ENCODE results near the gene BTBD6. TPM values are rescaled to one million over a fixed set of nuclear protein-coding genes. Genes with fewer than 3 reads are reported as not detected.

BTBD6 gene
- total RNA-seq (10 to 100 TPM; 34.9 to 36.2 TPM), total RNA-seq (50.6 to 96.6 reads per million in 2 donors)

DNA sequence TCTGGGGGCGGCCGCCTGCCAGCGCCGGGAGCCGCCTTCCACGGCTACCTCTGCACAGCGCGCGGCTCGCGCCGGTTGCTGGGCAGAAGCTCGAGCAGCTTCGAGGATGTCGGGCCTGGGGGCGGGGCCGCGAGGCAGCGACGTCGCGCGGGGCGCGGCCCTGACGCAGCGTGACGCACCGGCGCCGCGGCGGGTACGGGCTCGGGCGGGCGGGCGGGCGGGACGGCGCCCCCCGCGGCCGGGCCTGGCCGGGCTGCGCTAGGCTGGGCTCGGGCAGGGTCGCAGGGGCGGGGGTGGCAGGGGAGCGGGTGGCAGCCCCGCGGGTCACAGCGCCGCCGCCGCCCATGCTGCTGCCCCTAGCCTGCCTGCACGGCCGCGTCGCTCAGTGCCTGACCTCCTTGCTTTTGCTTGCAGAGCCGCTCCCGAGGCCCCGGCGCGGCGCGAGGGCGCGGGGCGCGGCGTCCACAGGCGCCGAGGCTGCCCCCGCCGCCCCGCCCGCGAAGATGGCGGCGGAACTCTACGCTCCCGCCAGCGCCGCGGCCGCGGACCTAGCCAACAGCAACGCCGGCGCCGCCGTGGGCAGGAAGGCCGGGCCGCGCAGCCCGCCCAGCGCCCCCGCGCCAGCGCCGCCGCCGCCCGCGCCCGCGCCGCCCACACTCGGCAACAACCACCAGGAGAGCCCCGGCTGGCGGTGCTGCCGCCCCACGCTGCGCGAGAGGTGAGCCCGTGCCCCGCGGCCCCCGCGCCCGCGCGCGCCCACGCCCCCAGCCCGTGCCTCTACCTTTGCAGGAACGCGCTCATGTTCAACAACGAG, at the start of gene BTBD6:
Gene BTBD6 (plus strand): TSS at position 166 of the 814 bp plus-strand sequence. CDS start 179 bp downstream, at position 345.
- H3K27ac Mint-ChIP-seq, result peak within 1 kb of the TSS; percentile 59
- no peaks in the 10 kb centered on the region for H3K36me3 Mint-ChIP-seq (ENCODE audit: low read depth)
- ATAC-seq, result peak; percentile 90
- H3K9me3 ChIP-seq (ENCODE audit: control insufficient read depth, low read length, poor library complexity, severe bottlenecking), result no peaks in the 10 kb centered on the region
- peak; percentile 84 to 87 (median 85) for DNase-seq
- no peaks in the 10 kb centered on the region for H3K27me3 Mint-ChIP-seq
- peak within 1 kb of the TSS; percentile 85 for H3K4me3 Mint-ChIP-seq
- H3K4me1 Mint-ChIP-seq, result peaks cover 23% of the 10 kb centered on the region

DNA sequence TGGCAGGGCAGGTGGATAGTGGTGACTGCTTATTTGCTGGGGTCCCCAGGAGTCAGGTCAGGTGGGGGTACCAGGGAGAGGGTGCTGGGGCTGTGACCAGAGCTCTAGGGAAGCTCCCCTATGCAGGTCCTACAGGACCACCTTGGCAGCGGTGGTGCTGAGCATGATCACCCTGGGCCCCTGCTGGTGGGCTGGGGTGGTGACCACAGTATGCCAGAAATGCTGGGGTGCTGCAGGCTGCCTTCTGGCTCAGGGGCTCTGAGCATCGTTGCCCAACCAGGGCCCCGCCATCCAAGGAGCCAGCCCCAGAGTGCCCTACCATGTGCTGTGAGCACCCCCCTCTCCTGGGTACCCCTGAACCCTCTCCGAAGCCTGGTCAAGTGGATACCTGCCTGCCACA, 49.7 kb upstream of the BTBD6 start:
- peaks cover 24% of the 10 kb centered on the region for H3K4me1 Mint-ChIP-seq
- H3K27me3 Mint-ChIP-seq, result peaks cover 41% of the 10 kb centered on the region
- DNase-seq, result no peak
- H3K36me3 Mint-ChIP-seq (ENCODE audit: low read depth), result peaks cover 9% of the 10 kb centered on the region
- no peak overlapping the region for H3K4me3 Mint-ChIP-seq
- no peak overlapping the region for H3K27ac Mint-ChIP-seq
- no peaks in the 10 kb centered on the region for H3K9me3 ChIP-seq (ENCODE audit: control insufficient read depth, low read length, poor library complexity, severe bottlenecking)
- ATAC-seq, result no peak

DNA sequence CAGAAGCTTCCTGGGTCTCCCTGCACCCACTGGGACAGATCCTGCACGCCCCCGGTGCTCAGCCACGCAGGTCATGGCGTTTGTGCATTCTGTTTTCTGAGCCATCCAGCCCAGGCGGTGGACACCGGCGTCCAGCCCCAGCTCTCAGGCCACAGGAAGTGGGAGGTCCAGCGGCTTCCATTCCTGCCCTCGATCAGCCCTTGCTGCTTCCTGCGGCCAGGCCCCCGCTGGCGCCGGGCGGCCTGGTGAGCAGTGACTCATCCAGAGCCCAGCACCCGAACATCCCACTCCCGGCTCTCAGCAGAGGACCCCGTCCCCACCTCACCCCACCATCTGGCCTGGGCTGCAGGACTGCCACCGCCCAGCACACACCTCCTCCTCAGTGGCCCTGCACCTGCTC, 49.2 kb upstream of the BTBD6 start:
- Mint-ChIP-seq H3K36me3 (ENCODE audit: low read depth) (peaks cover 9% of the 10 kb centered on the region), H3K27ac (no peak overlapping the region), H3K27me3 (peaks cover 38% of the 10 kb centered on the region), H3K4me1 (peaks cover 19% of the 10 kb centered on the region), H3K4me3 (no peak overlapping the region)
- no peaks in the 10 kb centered on the region for H3K9me3 ChIP-seq (ENCODE audit: control insufficient read depth, low read length, poor library complexity, severe bottlenecking)
- no peak for ATAC-seq
- no peak for DNase-seq

DNA sequence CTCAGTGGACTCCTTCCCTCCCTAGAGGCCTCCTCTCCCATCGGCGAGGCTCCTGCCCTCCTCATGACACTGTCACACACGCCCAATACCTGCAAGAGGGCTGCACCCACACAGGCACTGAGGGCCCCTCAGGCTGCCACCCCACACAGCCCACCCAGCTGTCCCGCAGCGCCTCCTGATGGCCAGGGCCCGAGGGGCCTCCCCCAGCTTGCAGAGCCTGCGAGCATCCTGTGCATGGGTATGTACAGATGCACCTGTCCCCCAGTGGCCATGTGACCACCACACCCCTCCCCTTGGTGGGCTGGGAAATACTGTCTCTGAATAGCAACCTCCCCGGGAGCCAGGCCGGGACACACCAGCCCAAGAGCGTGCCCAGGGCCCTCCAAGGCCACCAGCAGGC, 48.3 kb upstream of the BTBD6 start:
- ATAC-seq (no peak), DNase-seq (no peak)
- peaks cover 6% of the 10 kb centered on the region for H3K36me3 Mint-ChIP-seq (ENCODE audit: low read depth)
- H3K27me3 Mint-ChIP-seq, result peaks cover 30% of the 10 kb centered on the region
- H3K4me1 Mint-ChIP-seq, result peaks cover 14% of the 10 kb centered on the region
- no peaks in the 10 kb centered on the region for H3K9me3 ChIP-seq (ENCODE audit: control insufficient read depth, low read length, poor library complexity, severe bottlenecking)
- no peak overlapping the region for H3K27ac Mint-ChIP-seq
- no peak overlapping the region for H3K4me3 Mint-ChIP-seq

DNA sequence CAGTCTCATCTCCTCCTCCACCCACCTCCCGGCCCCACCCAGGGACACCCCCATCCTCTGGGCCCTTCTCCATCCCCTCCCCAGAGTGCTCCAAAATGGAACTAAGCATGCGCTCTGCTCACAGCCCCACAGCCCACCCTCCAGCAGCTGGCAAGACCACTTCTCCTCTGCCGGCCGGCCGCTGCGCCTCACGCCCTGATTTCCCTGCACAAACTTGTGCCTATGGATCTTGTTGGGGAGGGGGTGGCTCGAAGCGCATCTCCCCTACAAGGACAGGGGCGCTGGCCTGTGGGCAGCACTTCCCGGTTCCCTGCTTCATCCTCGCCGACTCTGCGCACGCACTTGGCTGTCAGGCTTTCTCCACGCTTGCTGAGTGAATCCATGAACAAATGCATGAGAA, 47.7 kb upstream of the BTBD6 start:
- ATAC-seq (no peak), DNase-seq (no peak)
- peaks cover 13% of the 10 kb centered on the region for H3K4me1 Mint-ChIP-seq
- H3K4me3 Mint-ChIP-seq, result no peak overlapping the region
- peaks cover 29% of the 10 kb centered on the region for H3K27me3 Mint-ChIP-seq
- no peak overlapping the region for H3K27ac Mint-ChIP-seq
- no peaks in the 10 kb centered on the region for H3K9me3 ChIP-seq (ENCODE audit: control insufficient read depth, low read length, poor library complexity, severe bottlenecking)
- peaks cover 6% of the 10 kb centered on the region for H3K36me3 Mint-ChIP-seq (ENCODE audit: low read depth)

DNA sequence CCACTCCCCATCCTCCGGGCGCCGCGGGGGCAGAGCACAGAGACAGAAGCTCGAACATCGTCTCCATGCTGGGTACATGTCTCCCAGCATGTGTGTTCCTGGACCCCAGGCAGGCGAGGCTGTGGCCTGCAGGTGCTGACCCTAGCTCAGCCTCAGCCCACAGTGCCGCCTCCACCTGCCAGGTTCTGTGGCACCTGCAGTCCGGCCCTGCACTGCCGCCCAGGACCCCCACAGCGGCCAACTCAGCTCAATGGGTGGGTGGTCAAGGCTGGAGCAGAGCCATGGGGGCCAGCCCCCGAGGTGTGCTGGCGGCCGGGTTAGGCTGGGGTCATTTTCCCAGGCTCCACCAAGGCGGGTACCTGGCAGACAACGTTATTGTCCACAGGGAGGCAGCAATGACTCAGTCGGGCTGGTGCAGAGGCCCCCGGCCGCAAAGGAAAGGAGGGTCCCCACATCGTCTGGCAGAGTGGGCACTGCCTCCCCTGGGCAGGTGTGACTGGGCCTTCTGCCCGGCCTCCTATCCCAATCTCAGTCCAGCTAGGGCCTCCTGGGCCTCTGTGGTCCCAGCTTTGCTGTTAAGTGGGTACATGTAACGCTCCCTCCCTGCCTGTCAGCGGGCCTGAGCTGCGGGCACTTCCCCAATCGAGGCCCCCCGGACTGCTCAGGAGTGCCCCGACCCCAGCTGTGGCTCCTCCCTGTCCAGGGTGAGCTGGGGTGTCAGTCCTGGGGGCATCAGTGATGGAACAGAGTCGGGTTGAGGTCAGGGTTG, 47.0 kb upstream of the BTBD6 start:
- peaks cover 6% of the 10 kb centered on the region for H3K36me3 Mint-ChIP-seq (ENCODE audit: low read depth)
- no peak for ATAC-seq
- H3K9me3 ChIP-seq (ENCODE audit: control insufficient read depth, low read length, poor library complexity, severe bottlenecking), result no peaks in the 10 kb centered on the region
- H3K4me3 Mint-ChIP-seq, result no peak overlapping the region
- H3K4me1 Mint-ChIP-seq, result peaks cover 7% of the 10 kb centered on the region
- no peak overlapping the region for H3K27ac Mint-ChIP-seq
- DNase-seq, result no peak
- peaks cover 26% of the 10 kb centered on the region for H3K27me3 Mint-ChIP-seq

DNA sequence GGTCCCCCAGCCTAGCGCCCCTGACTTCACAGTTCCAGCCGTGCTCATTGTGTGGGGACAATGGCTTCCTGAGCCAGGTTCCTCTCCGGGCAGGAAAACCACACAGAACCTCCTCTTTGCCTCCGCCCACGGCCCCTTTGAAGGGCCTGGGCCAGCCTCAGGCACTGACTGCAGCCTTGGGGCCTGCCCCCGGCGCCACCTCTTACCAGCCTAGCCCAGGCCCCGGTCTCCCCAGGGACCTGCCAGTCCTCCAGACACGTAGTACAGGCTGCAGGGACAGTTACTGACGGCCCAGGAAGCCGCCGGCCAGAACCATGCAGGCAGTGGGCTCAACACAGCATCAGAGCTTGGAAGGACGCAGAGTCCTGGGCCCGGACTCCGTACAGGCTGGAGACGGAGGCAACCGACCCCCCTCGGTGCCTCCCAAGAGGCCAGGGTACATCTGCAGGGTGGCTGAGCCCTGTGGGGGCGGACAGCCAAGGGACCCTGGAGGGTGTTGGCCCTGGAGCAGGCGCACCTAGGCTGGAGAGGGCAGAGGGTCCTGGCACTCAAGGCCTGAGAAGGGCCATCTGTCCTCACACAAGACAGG, 46.3 kb upstream of the BTBD6 start:
- ATAC-seq, result no peak
- Mint-ChIP-seq H3K27me3 (peaks cover 26% of the 10 kb centered on the region), H3K27ac (no peak overlapping the region), H3K36me3 (ENCODE audit: low read depth) (peaks cover 6% of the 10 kb centered on the region), H3K4me3 (peak overlapping the region; percentile 3), H3K4me1 (peaks cover 7% of the 10 kb centered on the region)
- no peaks in the 10 kb centered on the region for H3K9me3 ChIP-seq (ENCODE audit: control insufficient read depth, low read length, poor library complexity, severe bottlenecking)
- DNase-seq, result no peak

DNA sequence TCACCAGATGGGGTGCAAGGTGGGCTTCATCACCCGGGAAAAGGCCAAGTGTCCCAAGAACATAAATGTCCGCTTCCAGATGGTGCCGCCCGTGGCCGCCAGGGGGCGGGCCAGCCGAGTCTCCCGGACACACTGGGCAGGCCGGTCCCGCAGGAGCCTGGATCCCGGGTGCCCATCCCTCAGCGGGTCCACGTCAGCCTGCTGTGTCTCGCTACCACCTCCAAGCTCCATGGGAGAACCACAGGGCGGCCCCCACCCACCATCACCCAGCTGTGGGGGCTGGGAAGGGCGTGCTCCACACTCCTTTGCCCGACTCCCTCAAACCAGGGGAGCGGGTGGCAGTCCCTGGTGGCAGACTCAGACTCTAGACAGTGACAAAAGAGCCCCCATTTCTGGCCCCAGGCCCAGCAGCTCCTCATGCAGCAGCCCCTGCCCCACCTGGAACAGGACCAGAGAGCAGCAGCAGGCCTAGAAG, 45.2 kb upstream of the BTBD6 start:
- Mint-ChIP-seq H3K27ac (no peak overlapping the region), H3K4me3 (no peak overlapping the region), H3K4me1 (peaks cover 7% of the 10 kb centered on the region), H3K36me3 (ENCODE audit: low read depth) (peaks cover 6% of the 10 kb centered on the region), H3K27me3 (peaks cover 23% of the 10 kb centered on the region)
- DNase-seq (peak; percentile 46 to 60 (median 58)), ATAC-seq (peak; percentile 49)
- H3K9me3 ChIP-seq (ENCODE audit: control insufficient read depth, low read length, poor library complexity, severe bottlenecking), result no peaks in the 10 kb centered on the region

DNA sequence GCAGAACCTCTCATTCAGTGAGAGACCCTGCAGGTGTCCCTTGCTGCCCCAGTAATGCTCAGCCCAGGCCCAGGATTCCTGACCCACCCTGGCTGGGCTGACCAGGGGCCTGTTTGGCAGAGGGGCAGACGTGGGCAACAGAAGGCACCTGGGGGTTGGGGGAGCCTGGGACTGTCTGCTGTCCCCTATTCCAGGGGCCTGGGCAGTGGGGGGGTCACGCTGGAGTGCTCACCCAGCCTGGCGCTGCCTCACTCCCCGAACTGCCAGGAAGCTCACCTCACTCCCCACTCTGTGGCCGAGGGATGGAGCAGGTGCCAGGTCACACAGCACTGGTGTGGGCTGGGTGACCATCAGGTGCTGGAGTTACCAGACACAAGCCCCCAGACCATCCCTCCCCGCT, 44.6 kb upstream of the BTBD6 start:
- Mint-ChIP-seq H3K27ac (no peak overlapping the region), H3K27me3 (peaks cover 17% of the 10 kb centered on the region), H3K4me1 (peaks cover 7% of the 10 kb centered on the region), H3K4me3 (no peak overlapping the region), H3K36me3 (ENCODE audit: low read depth) (peaks cover 3% of the 10 kb centered on the region)
- ATAC-seq (no peak), DNase-seq (no peak)
- H3K9me3 ChIP-seq (ENCODE audit: control insufficient read depth, low read length, poor library complexity, severe bottlenecking), result no peaks in the 10 kb centered on the region

DNA sequence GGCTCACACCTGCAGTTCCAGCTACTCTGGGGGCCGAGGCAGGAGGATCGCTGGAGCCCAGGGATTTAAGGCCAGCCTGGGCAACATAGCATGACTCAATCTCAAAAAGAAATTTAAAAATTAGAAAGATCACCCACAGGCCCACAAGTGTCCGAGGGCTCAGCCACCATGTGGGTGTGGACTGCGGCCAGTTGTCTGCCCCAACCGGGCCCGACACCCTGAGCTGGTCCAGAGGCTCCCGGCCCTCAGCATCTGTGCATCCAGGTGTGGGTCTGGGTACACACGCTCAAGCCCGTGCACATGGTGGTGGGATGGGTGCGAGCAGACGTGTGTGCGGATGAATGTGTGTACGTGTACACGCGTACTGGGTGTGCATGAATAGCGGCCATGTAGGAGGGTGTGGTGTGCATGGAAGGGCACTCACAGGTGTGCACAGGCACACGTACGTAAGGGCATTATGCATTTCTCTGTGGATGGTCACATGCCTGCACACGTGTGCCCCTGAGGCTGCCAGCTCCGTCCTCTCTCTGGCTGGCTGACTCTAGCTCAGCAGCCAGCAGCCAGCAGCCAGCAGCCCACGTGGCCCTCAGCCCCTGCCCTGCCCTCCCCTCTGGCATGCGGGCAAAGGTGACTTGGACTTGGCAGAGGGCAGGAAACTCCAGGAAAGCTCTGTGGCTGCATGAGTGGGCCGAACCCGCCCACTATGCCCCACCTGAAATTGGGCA, 44.0 kb upstream of the BTBD6 start:
- peaks cover 7% of the 10 kb centered on the region for H3K4me1 Mint-ChIP-seq
- DNase-seq (no peak), ATAC-seq (peak; percentile 13)
- H3K4me3 Mint-ChIP-seq, result no peak overlapping the region
- peak overlapping the region; percentile 27 for H3K27ac Mint-ChIP-seq
- no peaks in the 10 kb centered on the region for H3K9me3 ChIP-seq (ENCODE audit: control insufficient read depth, low read length, poor library complexity, severe bottlenecking)
- peaks cover 10% of the 10 kb centered on the region for H3K27me3 Mint-ChIP-seq
- peaks cover 3% of the 10 kb centered on the region for H3K36me3 Mint-ChIP-seq (ENCODE audit: low read depth)

DNA sequence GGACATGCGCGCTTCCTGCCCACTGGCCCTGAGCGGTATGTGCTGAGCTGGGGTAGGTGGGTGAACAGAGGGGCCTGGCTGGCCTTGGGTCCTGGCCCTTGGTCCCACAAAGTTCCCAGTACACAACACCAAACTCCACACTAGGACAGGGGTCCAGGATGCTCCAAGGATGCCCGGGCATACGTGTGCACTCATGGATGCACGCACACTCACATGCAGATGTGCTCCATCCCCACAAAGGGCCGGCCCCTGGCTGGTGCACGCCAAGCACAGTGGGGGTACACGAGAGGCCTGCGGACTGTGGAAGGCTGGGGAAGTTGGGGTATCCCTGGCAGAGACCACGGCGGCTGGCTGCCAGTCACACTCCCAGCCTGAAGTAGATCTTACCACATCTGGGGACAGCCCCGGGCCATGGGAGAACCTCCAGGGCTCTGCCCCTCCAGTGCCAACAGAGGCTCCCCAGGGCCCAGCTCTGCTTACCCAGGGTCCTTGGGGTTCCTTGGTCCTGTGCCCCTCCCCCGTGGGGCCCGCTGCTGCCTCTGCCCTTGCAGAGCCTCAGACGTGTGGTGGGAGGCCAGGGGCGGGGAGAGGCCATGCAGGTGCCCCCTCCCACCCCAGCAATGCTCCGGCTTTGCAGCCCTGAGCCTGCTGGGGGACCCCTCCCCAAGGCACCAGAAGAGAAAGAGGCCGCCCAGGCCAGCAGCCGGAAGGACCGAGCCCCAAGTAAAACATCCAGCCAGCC, 43.2 kb upstream of the BTBD6 start:
- Mint-ChIP-seq H3K36me3 (ENCODE audit: low read depth) (no peaks in the 10 kb centered on the region), H3K27ac (no peak overlapping the region), H3K4me3 (no peak overlapping the region), H3K4me1 (peaks cover 5% of the 10 kb centered on the region), H3K27me3 (peaks cover 3% of the 10 kb centered on the region)
- ATAC-seq, result peak; percentile 3
- no peak for DNase-seq
- H3K9me3 ChIP-seq (ENCODE audit: control insufficient read depth, low read length, poor library complexity, severe bottlenecking), result no peaks in the 10 kb centered on the region

DNA sequence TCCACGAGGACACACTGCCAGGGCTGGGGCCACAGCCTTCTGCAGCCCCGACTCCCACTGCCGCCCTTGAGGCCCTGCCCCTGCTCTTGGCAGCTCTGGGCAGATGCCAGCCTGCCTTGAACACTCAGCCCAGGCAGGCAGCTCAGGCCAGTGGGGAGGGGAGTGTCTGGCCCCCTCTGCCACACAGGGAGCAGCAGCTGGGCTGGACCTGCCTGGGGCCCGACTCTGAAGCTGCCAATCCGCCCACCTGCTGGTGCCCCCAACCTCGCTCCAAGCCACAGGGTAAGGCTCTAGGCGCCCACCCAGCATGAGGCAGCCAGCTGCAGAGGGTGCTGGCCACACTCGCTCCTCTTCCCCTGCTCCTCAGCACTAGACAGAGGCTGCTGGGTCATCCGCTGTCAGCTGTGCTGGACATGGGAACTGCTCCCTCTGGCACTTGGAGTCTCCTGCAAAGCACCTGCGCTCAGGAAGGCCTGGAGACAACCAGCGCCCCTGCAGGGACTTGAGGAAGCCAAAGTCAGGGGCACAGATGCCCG, 42.6 kb upstream of the BTBD6 start:
- no peaks in the 10 kb centered on the region for H3K9me3 ChIP-seq (ENCODE audit: control insufficient read depth, low read length, poor library complexity, severe bottlenecking)
- DNase-seq (no peak), ATAC-seq (no peak)
- peaks cover 5% of the 10 kb centered on the region for H3K4me1 Mint-ChIP-seq
- no peaks in the 10 kb centered on the region for H3K27me3 Mint-ChIP-seq
- H3K4me3 Mint-ChIP-seq, result no peak overlapping the region
- H3K27ac Mint-ChIP-seq, result no peak overlapping the region
- no peaks in the 10 kb centered on the region for H3K36me3 Mint-ChIP-seq (ENCODE audit: low read depth)

Data from T-helper 17 cell (primary cell).